AG08395 (cell line): ENCODE data around the gene F5.
"Not testable (repeated sequence)": the region's sequence is repeated elsewhere in the genome, so short reads cannot be mapped to it uniquely, and the experiment has no call there.

Experiments used
- DNase-seq: peaks from one replicate; pipeline ENCODE4 v3.0.0; 2012; ENCODE audit warnings: mixed read lengths, low spot score

F5 gene

GRCh38 chr1:169538998-169539871 lies 47.0 kb downstream of the F5 start:
- peak; percentile 73 for DNase-seq

- DNase-seq: no peak
Measured at GRCh38 chr1:169534653-169535052, 51.6 kb downstream of the F5 start.

GRCh38 chr1:169533528-169534190 lies 52.6 kb downstream of the F5 start:
- not testable (repeated sequence) for DNase-seq

- DNase-seq: no peak
Measured at GRCh38 chr1:169530448-169530847, 55.8 kb downstream of the F5 start.

GRCh38 chr1:169529068-169529642 lies 57.1 kb downstream of the F5 start:
- no peak for DNase-seq

GRCh38 chr1:169528215-169529067 lies 57.8 kb downstream of the F5 start:
- no peak for DNase-seq

GRCh38 chr1:169527451-169528214 lies 58.6 kb downstream of the F5 start:
- DNase-seq: peak; percentile 40

- no peak for DNase-seq
Measured at GRCh38 chr1:169527001-169527400, 59.3 kb downstream of the F5 start.

GRCh38 chr1:169526120-169526832 lies 60.0 kb downstream of the F5 start:
- DNase-seq: no peak

GRCh38 chr1:169525391-169525790 lies 60.9 kb downstream of the F5 start:
- no peak for DNase-seq

GRCh38 chr1:169523904-169524303 lies 62.4 kb downstream of the F5 start:
- DNase-seq: no peak

- DNase-seq: no peak
Measured at GRCh38 chr1:169521226-169521625, 65.1 kb downstream of the F5 start.

- DNase-seq: no peak
Measured at GRCh38 chr1:169517558-169518186, 68.6 kb downstream of the F5 start.

GRCh38 chr1:169515641-169516040 lies 70.6 kb downstream of the F5 start:
- no peak for DNase-seq

- DNase-seq: no peak
Measured at GRCh38 chr1:169514566-169515270, 71.6 kb downstream of the F5 start.

- DNase-seq: no peak
Measured at GRCh38 chr1:169513208-169513607, 73.1 kb downstream of the F5 start.

GRCh38 chr1:169511316-169512005 lies 74.8 kb downstream of the F5 start:
- DNase-seq: peak; percentile 74

- DNase-seq: no peak
Measured at GRCh38 chr1:169510060-169510459, 76.2 kb downstream of the F5 start.

GRCh38 chr1:169509354-169509753 lies 76.9 kb downstream of the F5 start:
- DNase-seq: no peak
